Right hindlimb (tissue), 1 donor: ENCODE measurements around the gene EPHA2.

Experiments used
- DNase-seq: peaks from one replicate; pipeline ENCODE4 v3.0.0-alpha.2; 2018

Gene EPHA2

DNA sequence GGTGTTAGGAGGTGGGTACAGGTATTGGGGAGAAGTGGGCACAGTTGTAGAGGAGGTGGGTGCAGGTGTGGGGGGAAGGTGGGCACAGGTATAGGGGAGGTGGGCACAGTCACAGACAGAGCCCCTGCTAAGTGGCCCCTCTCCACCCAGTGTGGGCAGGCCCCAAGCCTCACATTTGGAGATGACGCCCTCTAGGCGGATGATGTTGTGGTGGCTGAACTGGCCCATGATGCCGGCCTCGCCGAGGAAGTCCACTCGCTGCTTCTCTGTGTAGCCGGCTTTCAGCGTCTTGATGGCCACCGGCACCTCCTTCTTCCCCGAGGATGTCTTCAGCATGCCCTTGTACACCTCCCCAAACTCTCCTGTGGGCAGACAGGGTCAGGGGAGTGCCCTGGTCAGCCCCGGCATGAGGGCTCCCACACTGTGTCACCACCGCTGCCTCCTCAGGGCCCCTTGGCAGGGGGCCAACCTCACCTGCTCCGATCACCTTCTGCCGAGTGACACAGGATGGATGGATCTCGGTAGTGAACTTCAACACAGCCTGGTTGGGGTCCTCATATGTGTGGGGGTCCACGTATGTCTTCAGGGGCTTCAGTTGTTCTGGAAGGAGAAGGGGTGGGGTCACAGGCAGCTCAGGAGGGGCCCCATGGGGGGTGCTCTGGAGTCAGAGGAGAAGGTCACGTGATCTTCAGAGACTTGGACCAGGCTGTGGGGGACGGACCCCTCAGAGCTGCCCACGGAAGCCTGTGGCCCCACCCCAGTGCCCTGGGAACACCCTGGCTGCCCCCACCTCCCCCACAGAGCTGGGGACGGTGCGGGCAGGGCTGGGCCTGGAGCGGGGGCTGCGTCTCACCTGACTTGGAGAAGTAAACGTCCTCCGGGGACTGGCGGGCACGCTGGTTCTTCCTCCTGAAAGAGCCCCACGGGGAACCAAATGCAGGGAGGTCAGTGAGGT lies 22.6 kb downstream of the EPHA2 start:
- DNase-seq = no peak

DNA sequence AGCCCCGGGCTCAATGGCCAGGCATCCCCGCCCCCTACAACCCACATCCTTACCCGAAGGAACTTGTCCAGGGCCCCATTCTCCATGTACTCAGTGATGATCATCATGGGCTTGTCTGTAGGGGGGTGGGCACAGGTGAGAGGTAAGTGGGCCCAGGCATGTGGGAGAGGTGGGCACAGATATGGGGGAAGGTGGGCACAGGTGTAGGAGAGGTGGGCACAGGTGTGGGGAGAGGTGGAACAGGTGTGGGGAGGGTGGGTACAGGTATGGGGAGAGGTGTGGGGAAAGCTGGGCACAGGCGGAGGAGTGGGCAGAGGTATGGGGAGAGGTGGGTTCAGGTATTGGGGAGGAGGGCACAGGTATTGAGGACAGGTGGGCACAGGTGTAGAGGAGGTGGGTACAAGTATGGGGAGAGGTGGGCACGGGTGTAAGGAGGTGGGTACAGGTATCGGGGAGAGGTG lies 23.5 kb downstream of the EPHA2 start:
- DNase-seq = no peak

DNA sequence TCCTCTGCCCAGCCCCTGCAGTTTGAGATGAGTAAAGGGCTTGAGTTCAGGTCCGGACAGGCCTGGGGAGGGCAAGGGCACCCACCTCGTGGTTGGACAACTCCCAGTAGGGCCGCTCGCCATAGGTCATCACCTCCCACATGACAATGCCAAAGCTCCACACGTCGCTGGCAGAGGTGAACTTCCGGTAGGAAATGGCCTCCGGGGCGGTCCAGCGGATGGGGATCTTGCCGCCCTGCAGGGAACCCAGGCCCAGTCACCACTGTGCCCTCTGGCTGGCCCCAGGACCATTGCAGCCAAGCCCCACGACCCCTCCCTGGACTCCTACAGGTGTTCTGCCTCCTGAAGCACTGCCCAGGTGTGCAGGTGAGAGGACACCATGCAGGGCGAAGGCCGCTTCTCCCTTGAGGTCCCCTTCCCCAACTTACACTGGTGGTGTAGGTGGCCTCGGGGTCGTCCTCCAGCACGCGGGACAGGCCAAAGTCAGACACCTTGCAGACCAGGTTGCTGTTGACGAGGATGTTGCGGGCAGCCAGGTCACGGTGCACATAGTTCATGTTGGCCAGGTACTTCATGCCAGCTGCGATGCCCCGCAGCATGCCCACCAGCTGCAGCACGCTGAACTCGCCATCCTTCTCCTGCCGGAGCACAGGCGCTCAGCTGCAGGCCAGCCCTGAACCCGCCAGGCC lies 24.1 kb downstream of the EPHA2 start:
- no peak for DNase-seq

DNA sequence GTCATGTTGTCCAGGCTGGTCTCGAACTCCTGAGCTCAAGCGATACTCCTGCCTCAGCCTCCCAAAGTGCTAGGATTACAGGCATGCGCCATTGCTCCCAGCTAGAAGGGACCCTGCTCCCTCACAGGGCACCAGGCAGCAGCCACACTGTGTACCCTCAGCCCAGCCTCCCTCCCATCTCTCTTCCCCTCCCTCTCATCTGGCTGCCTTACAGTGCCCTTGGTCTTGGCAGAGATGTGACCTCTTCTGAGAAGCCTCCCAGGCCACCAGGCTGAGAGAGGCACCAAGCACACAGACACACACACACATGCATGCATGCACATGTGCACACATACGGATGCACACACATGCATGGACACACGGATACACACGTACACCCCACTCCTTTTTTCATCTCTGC lies 25.0 kb downstream of the EPHA2 start:
- DNase-seq = no peak

DNA sequence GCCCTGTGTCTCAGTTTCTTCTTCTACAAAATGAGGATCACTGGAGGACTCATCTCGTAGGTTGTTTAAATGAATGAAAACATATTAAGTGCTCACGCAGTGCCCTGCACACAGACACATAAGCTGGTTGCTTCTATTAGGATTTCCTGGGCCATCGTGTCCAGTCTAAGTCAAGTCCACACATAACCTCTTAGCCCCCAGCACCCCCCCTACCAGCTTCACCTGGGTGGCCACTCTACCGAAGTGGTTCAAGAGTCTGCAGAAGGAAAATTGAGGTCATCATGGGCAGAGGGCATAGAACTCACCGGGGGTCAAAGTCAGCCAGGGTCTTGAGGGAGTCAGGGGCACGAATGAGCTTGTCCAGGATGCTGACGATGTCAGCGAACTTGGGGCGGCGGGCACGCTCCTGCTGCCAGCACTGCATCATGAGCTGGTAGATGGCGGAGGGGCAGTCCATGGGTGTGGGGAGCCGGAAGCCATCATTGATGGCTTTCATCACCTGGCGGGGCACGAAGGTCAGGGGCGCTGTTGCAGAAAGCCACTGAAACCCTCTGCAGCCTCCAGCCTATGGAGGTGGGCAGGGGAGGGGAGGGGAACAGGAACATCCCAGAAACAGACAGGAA lies 25.8 kb downstream of the EPHA2 start:
- no peak for DNase-seq

- DNase-seq = no peak
Measured at GRCh38 chr1:16129316-16129715, 26.6 kb downstream of the EPHA2 start.

- DNase-seq = no peak
Measured at GRCh38 chr1:16128338-16128741, 27.5 kb downstream of the EPHA2 start.

- peak; percentile 50 for DNase-seq
Measured at GRCh38 chr1:16127676-16128337, 28.1 kb downstream of the EPHA2 start.

DNA sequence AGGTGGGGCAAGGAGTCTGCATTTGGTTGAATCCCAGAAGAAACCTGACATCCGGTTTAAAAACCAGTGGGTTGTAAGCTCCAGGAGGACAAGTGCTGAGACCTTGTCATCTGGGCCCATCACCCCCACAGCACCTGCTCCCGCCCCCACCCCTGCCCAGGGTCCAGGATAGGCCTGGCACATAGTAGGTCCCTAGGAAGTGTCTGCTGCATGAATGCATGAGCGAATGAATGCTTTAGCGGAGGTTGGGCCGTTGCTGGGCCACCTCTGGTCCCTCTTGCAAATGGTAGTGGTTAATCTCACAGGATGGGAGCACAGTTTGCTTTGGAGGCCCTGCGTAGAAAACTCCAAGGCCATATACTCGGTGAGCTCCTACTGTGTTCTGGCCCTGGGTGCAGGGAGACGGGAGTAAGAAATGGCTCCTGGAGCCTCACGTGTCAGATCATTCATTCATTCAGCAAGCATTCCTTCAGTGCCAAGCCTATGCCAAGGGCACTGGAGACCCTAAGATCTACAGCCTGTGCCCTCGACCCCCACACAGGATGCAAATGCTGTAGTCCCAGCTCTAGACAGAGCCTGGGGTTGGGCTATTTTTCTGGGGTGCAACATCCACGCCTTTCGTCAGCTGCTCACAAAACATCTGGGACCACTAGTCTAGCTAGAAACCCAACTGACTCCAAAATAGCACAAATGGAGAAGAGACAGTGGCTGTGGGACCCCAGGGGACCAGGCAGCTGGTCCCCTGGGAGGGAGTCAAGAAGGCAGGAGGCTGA lies 28.9 kb downstream of the EPHA2 start:
- DNase-seq = peak; percentile 13

DNA sequence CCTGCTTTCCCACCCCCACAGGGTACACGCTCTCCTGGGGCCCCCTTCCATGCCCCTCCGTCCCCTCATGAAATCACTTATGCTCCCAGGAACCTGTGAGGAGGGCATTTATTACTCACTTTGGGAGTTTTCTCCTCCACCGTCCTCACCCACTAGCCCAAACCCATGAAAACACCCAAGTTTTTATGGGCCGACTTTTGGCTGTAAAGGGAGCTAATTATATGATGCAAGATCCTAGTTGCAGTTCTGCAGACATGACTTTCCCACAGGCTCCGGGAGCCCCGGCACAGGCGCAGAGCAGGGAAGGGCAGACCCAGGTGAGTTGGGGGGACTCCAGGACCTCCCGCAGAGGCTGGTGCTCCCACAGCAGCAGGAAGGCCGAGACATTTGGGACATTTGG lies 29.7 kb downstream of the EPHA2 start:
- peak; percentile 13 for DNase-seq

GRCh38 chr1:16125483-16125882 lies 30.4 kb downstream of the EPHA2 start:
- DNase-seq = no peak

DNA sequence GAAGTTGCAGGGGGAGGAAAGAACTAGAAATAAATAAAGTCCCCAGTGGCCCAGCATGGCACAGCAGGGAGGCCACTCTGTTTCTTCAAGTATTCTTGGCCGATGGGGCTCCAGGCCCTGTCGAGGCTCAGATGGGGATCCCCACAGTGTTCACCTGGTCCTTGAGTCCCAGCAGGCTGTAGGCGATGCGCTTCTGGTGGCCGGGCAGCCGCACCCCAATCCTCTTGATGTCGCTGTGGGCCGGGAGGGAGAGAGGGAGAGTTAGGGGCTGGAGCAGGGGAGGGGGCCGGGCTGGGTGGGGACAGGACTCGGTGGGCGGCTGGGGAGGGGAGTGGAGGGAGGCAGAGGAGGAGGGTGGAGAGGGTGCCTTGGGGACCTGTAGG lies 30.8 kb downstream of the EPHA2 start:
- peak; percentile 15 for DNase-seq

- peak; percentile 19 for DNase-seq
Measured at GRCh38 chr1:16124377-16125087, 31.3 kb downstream of the EPHA2 start.

DNA sequence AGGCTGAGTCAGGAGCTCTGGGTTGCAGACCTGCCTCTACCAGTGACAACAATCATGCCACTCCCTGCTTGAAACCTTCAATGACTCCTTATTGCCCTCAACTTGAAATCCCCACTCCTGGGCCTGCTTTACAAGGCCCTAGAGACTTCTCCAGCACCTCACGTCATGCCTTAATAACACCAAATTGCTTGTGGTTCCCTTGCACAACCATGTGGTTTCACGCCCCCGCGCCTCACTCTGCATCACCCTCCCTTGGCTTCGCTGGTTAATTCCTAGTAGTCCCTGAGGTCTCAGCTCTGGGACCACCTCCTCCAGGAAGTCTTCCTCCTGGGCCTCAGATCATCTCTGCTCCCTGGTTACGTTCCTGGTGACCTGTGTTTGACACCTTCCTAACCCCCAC lies 33.0 kb downstream of the EPHA2 start:
- DNase-seq = no peak

DNA sequence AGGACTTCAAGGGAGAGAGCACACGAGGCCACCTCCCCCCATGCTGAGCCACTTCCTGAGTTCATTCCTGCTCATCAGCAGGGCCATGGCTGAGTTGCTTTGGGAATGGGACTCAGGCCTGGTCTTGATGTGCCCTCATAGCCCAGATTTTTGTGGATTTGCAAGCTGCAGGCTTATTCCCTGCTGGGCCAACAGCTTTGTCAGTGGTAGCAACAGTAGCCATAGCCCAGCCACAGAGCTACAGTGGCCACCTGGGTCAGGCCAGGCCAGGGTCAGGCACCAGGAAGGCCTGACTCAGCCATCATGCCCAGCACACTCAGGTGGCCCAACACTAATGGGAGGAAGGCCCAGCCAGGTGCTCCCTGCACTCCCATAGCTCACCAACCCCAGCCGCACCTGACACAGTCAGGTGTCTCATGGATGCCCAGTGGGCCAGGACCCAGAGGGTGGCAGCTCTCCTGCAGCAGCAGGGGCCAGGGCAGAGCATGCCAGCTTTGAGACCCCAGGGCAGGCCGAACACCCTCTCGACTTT lies 33.5 kb downstream of the EPHA2 start:
- peak; percentile 16 for DNase-seq

DNA sequence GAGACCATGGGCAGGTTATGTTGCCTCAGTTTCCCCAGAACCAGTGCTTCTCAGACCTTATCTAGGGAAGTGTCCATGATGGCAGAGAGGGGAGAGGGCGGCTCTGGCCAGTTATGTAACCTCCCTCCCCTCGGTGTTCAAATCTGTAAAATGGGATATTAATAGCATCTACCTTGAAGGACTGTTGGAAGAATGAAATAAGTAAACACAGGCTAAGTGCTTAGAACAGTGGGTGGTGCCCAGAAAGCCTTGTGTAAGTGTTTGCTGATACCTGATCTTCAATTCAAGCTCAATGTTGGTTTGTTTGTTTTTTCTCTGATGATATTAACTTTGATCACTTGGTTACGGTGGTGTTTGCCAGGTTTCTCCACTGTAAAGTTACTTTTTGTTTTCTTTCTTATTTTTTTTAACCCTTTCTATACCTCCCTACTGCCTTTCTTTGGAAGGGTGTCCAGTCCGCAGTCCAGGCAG lies 34.9 kb downstream of the EPHA2 start:
- no peak for DNase-seq

GRCh38 chr1:16120407-16120806 lies 35.5 kb downstream of the EPHA2 start:
- DNase-seq = no peak

- DNase-seq = no peak
Measured at GRCh38 chr1:16119926-16120325, 35.9 kb downstream of the EPHA2 start.

DNA sequence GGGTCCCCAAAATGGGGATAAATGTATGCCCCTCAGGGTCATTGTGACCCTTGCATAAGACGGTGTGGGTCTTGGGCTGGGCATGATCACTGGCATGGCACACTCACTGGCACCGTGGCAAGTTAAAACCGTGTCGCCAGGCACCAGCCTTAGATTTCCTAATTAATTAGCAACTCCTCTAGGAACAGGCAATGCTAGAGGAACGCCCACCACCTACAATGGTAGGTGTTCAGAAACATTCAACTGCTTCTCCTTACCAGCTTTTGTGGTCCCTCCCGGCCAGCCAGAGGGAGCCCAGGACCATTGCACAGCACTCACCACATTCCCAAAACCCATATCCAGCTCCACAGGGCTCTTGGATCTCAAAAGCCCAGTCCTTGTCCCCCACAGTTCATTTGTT lies 36.4 kb downstream of the EPHA2 start:
- no peak for DNase-seq

DNA sequence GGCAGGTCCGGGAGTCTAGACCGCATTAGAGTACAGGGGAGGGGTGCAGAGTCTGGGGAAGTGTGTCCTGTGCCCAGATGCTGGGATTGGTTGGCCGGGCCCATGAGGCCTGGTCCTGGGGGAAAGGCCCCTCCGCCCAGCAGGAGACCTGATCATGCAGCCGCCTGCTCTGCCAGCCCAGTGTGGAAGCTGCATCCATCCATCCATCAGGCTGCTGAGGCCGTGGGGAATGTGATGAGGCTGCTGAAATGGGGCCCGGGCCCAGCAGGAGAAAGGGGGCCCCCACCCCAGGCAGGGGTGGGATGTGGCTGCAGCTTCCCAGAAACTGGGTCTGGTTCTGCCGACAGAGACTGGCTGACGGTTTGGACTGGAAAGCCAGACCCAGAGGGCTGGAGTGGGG lies 37.2 kb downstream of the EPHA2 start:
- no peak for DNase-seq

DNA sequence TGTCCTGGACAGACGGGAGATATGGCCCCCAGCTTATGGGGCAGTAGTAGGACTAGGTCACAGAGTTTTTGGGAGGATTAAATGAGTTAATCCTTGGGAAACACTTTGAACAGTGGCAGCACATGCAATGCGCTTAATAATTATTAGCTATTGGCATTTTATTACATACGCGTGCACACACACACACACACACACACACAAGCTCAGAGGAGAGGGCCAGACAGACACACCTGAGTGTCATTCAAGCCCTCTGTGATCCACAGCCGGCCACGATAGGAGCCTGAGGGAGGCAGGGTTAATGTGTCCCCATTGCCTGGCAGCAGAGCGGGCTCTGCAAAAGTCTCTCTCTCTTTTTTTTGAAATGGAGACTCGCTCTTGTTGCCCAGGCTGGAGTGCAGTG lies 37.9 kb downstream of the EPHA2 start:
- no peak for DNase-seq
